ENCODE measurements around the gene CCDC63.
"Not testable (repeated sequence)": the region's sequence is repeated elsewhere in the genome, so short reads cannot be mapped to it uniquely, and the experiment has no call there.

Gene CCDC63

GRCh38 chr12:110844551-110845338 lies 2.0 kb upstream of the CCDC63 start:
- peak in 9 of 51 donors; percentile 2 to 61 (median 10) for DNase-seq

- no peak for DNase-seq
These were observed 1.5 kb upstream of the CCDC63 start for GRCh38 chr12:110845339-110845682.

- no peak for DNase-seq
These were observed 1.6 kb downstream of the CCDC63 start for GRCh38 chr12:110848314-110848923.

- no peak for DNase-seq
These were observed 2.4 kb downstream of the CCDC63 start for GRCh38 chr12:110849221-110849620.

- no peak for DNase-seq
These were observed 3.1 kb downstream of the CCDC63 start for GRCh38 chr12:110849748-110850403.

GRCh38 chr12:110850762-110851161 lies 4.0 kb downstream of the CCDC63 start:
- DNase-seq: no peak

- DNase-seq: no peak
These were observed 7.0 kb downstream of the CCDC63 start for GRCh38 chr12:110853836-110854235.

- peak in 2 of 51 donors; percentile 2 to 3 for DNase-seq
These were observed 9.8 kb downstream of the CCDC63 start for GRCh38 chr12:110856542-110856941.

- no peak for DNase-seq
These were observed 10.7 kb downstream of the CCDC63 start for GRCh38 chr12:110857528-110857927.

- DNase-seq: not testable (repeated sequence)
These were observed 11.2 kb downstream of the CCDC63 start for GRCh38 chr12:110857954-110858353.

- no peak for DNase-seq
These were observed 12.1 kb downstream of the CCDC63 start for GRCh38 chr12:110858848-110859247.

- DNase-seq: no peak
These were observed 14.1 kb downstream of the CCDC63 start for GRCh38 chr12:110860833-110861296.

- no peak for DNase-seq
These were observed 14.9 kb downstream of the CCDC63 start for GRCh38 chr12:110861729-110862128.

GRCh38 chr12:110862329-110862728 lies 15.5 kb downstream of the CCDC63 start:
- no peak for DNase-seq

GRCh38 chr12:110863161-110863560 lies 16.4 kb downstream of the CCDC63 start:
- no peak for DNase-seq

GRCh38 chr12:110865521-110865920 lies 18.7 kb downstream of the CCDC63 start:
- DNase-seq: no peak

- no peak for DNase-seq
These were observed 22.2 kb downstream of the CCDC63 start for GRCh38 chr12:110869026-110869425.

GRCh38 chr12:110869803-110870202 lies 23.0 kb downstream of the CCDC63 start:
- DNase-seq: no peak

- no peak for DNase-seq
These were observed 25.3 kb downstream of the CCDC63 start for GRCh38 chr12:110872100-110872499.

- no peak for DNase-seq
These were observed 27.6 kb downstream of the CCDC63 start for GRCh38 chr12:110874351-110874750.

- DNase-seq: no peak
These were observed 28.0 kb downstream of the CCDC63 start for GRCh38 chr12:110874781-110875180.

- no peak for DNase-seq
These were observed 33.9 kb downstream of the CCDC63 start for GRCh38 chr12:110880651-110881050.

GRCh38 chr12:110883251-110883650 lies 36.5 kb downstream of the CCDC63 start:
- DNase-seq: no peak
